GM23338 (cell line): ENCODE results near the gene SGCD. TPM values are rescaled to one million over a fixed set of nuclear protein-coding genes. Genes with fewer than 3 reads are reported as not detected.

ENCODE experiments used
- ATAC-seq: fragments of 200-7000 bp; cut with Tn5 transposase; 3 replicates; pipeline ENCODE4 v1.9.1; 2020
- DNase-seq: peaks from one replicate; pipeline ENCODE4 v3.0.0-alpha.2; 2015; ENCODE audit warnings: low spot score
- H2AFZ ChIP-seq: fragments of 200-600 bp; sonication (generic); 2 replicates; pipeline ENCODE4 v1.8.0; 2016; ENCODE audit warnings: antibody characterized with exemption, mild to moderate bottlenecking, moderate library complexity
- H3F3A ChIP-seq: fragments of 200-600 bp; sonication (generic); replicated peaks from 2 replicates; pipeline ENCODE4 v1.8.0; 2017; ENCODE audit warnings: antibody characterized with exemption, mixed run types, low read depth
- H3K27ac ChIP-seq: fragments of 200-600 bp; sonication (generic); 2 replicates; pipeline ENCODE4 v1.6.1; 2016; ENCODE audit warnings: low read depth
- H3K27me3 ChIP-seq: fragments of 200-600 bp; sonication (generic); 2 replicates; pipeline ENCODE4 v1.8.0; 2016; ENCODE audit warnings: mild to moderate bottlenecking, mixed run types, moderate library complexity; ENCODE audit not compliant: insufficient read depth
- H3K36me3 ChIP-seq: fragments of 200-600 bp; sonication (generic); 2 replicates; pipeline ENCODE4 v1.8.0; 2016; ENCODE audit warnings: mild to moderate bottlenecking; ENCODE audit not compliant: insufficient read depth
- H3K4me1 ChIP-seq: fragments of 200-600 bp; sonication (generic); 2 replicates; pipeline ENCODE4 v1.8.0; 2016; ENCODE audit warnings: mild to moderate bottlenecking, moderate library complexity; ENCODE audit not compliant: insufficient read depth
- H3K4me2 ChIP-seq: fragments of 200-600 bp; sonication (generic); 2 replicates; pipeline ENCODE4 v1.7.1; 2017; ENCODE audit warnings: mixed run types
- H3K4me3 ChIP-seq: fragments of 200-600 bp; sonication (generic); 2 replicates; pipeline ENCODE4 v1.6.1; 2016; ENCODE audit warnings: mixed run types
- H3K79me2 ChIP-seq: fragments of 200-600 bp; sonication (generic); replicated peaks from 2 replicates; pipeline ENCODE4 v1.8.0; 2017; ENCODE audit warnings: mild to moderate bottlenecking; ENCODE audit not compliant: insufficient read depth
- H3K9me2 ChIP-seq: fragments of 200-600 bp; sonication (generic); 2 replicates; pipeline ENCODE4 v1.8.0; 2017; ENCODE audit not compliant: insufficient read depth
- H4K20me1 ChIP-seq: fragments of 200-600 bp; sonication (generic); replicated peaks from 2 replicates; pipeline ENCODE4 v1.8.0; 2017; ENCODE audit warnings: mild to moderate bottlenecking; ENCODE audit not compliant: insufficient read depth
- H3K27ac Mint-ChIP-seq: 2 replicates; pipeline ENCODE4 v1.8.0; 2020; ENCODE audit warnings: inconsistent platforms, mild to moderate bottlenecking, moderate library complexity, mixed read lengths
- H3K27me3 Mint-ChIP-seq: 3 replicates; pipeline ENCODE4 v1.8.0; 2022; ENCODE audit warnings: low read depth, mild to moderate bottlenecking, moderate library complexity, mixed read lengths, inconsistent platforms; ENCODE audit not compliant: insufficient read depth, poor library complexity
- H3K36me3 Mint-ChIP-seq: 3 replicates; pipeline ENCODE4 v1.8.0; 2021; ENCODE audit warnings: low read depth, mild to moderate bottlenecking, inconsistent platforms, moderate library complexity, mixed read lengths
- H3K4me1 Mint-ChIP-seq: 3 replicates; pipeline ENCODE4 v1.8.0; 2020; ENCODE audit warnings: mild to moderate bottlenecking, inconsistent platforms, mixed read lengths
- H3K4me3 Mint-ChIP-seq: 3 replicates; pipeline ENCODE4 v1.8.0; 2021; ENCODE audit warnings: moderate library complexity, mild to moderate bottlenecking, inconsistent platforms, mixed read lengths
- H3K9me3 Mint-ChIP-seq: 3 replicates; pipeline ENCODE4 v1.8.0; 2020; ENCODE audit warnings: moderate library complexity, mild to moderate bottlenecking, inconsistent platforms, mixed read lengths
- CREB1 ChIP-seq: fragments of 250-450 bp; sonication (Bioruptor Pico); IDR thresholded peaks from 2 replicates; pipeline ENCODE4 v1.5.0; 2020; ENCODE audit warnings: low read depth, mild to moderate bottlenecking, moderate library complexity
- JUNB ChIP-seq: IDR thresholded peaks from one replicate; pipeline ENCODE4 v1.6.1; 2016; ENCODE audit warnings: antibody characterized with exemption; ENCODE audit not compliant: unreplicated experiment
- ZNF114 ChIP-seq: fragments of 250-450 bp; sonication (Bioruptor Pico); IDR thresholded peaks from 2 replicates; pipeline ENCODE4 v1.5.0; 2020; ENCODE audit warnings: mild to moderate bottlenecking, moderate library complexity
- ZNF462 ChIP-seq: fragments of 250-450 bp; sonication (Bioruptor Pico); IDR thresholded peaks from 2 replicates; pipeline ENCODE4 v1.5.0; 2020; ENCODE audit warnings: mild to moderate bottlenecking, moderate library complexity
- polyA plus RNA-seq: library from polyadenylated mRNA; unstranded; fragments of >200 nt; fragmentation: Nextera tagmentation; extraction: Ambion mirVana; gene quantifications from 2 replicates; pipeline ENCODE4 v1.2.1, GENCODE V29; 2016
- total RNA-seq: library from RNA; depleted of rRNA; stranded (reverse); fragments of >200 nt; shearing (Covaris generic); gene quantifications from 2 replicates; pipeline ENCODE4 v1.2.3, GENCODE V29; 2014

SGCD gene
- total and polyA plus RNA-seq, 2 experiments from 2014 or later, result 0.03 to 0.05 TPM

- TF ChIP-seq ZNF462 (CRISPR knock-in tag) (no peak), ZNF114 (CRISPR knock-in tag) (no peak)
These were observed 132.9 kb downstream of the SGCD start (continued) for GRCh38 chr5:156459812-156460385.

GRCh38 chr5:156460471-156460870 lies 133.5 kb downstream of the SGCD start:
- H3K4me3 ChIP-seq, result no peak overlapping the region
- H2AFZ ChIP-seq, result no peak overlapping the region
- H3K36me3 Mint-ChIP-seq, result no peaks in the 10 kb centered on the region
- no peak overlapping the region for H3K4me3 Mint-ChIP-seq
- no peaks in the 10 kb centered on the region for H4K20me1 ChIP-seq
- no peaks in the 10 kb centered on the region for H3K9me3 Mint-ChIP-seq
- TF ChIP-seq JUNB, result no peak
- no peak for TF ChIP-seq ZNF462 (CRISPR knock-in tag)
- TF ChIP-seq CREB1 (CRISPR knock-in tag), result no peak
- H3K9me2 ChIP-seq, result no peaks in the 10 kb centered on the region
- DNase-seq, result no peak
- no peaks in the 10 kb centered on the region for H3K36me3 ChIP-seq
- H3K27ac ChIP-seq, result no peak overlapping the region
- H3F3A ChIP-seq, result no peaks in the 10 kb centered on the region
- no peak overlapping the region for H3K4me2 ChIP-seq
- H3K27me3 ChIP-seq, result no peaks in the 10 kb centered on the region
- ATAC-seq, result no peak
- peaks cover 9% of the 10 kb centered on the region; the same call in 2 of the 3 replicates for H3K4me1 Mint-ChIP-seq
- H3K27ac Mint-ChIP-seq, result no peak overlapping the region
- no peaks in the 10 kb centered on the region for H3K27me3 Mint-ChIP-seq
- H3K79me2 ChIP-seq, result no peaks in the 10 kb centered on the region
- H3K4me1 ChIP-seq, result peaks cover 3% of the 10 kb centered on the region; the same call in 1 of the 2 replicates
